ENCODE data around the gene RASA2.
"Not testable (repeated sequence)": the region's sequence is repeated elsewhere in the genome, so short reads cannot be mapped to it uniquely, and the experiment has no call there.

The RASA2 gene

GRCh38 chr3:141459008-141459407 is 27.8 kb upstream of the RASA2 start:
- no peak for FAIRE-seq

DNA sequence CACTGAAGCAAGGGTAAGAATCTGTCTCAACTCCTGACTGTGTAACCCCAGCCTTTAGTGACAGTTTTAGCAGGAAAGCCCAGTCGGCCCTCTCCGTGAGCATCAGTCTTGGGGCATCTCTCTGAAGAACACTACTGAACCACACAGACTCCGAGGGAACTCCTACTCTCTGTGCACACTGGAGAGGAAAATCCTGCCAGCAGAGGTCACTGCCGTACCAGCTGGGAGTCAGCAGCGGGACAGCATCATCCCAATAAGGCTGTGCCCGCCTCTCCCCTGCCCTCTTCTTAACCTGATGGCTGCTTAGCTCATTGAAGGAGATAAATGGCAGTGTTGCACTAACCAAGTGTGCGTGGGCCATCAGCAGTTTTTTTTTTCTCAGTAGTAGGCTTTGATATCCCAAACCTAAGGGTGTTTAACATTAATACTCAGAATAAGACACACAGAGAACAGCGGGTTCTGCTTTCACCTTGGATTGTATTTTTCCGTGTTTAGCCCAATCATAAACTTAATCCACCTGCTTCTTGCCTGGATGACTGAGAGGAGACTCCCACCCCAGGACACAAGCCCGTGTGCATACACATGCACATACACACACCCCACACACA is 26.6 kb upstream of the RASA2 start:
- FAIRE-seq, result no peak

DNA sequence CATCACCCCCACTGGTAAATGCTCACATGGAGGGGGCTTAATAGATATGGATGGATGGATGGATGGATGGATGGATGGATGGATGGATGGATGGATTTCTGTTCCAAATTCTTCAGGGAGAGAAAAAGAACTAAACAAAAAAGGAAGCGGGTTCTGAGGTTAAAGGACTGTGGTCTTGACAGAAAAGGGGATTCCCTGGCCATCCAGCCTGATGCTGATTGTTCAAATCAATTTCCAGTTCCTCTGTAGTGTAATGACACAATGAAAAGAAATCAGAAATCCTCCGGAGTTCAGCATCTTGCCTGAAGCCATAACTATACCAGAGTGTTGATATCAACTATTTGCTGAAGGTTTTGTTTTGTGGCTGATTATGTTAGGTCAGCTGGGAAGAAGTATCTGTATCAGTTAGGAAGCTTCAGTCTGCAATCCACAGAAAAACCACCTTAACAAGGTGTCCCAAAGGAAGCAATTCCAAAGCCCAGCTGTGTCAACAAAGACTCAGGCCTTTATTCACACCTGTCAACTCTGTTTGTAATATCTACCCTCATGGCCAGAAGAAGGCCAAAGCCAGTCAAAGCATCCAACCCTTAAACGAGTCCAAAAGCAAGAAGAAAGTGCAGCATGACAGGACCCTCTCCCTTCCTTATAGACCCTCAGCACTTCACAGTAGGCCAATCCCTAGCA is 24.5 kb upstream of the RASA2 start:
- FAIRE-seq, result no peak

- FAIRE-seq, result no peak
Observed at GRCh38 chr3:141465221-141465620, 21.6 kb upstream of the RASA2 start.

GRCh38 chr3:141466633-141467169 is 20.1 kb upstream of the RASA2 start:
- FAIRE-seq, result no peak

- FAIRE-seq, result no peak
Observed at GRCh38 chr3:141469720-141470119, 17.1 kb upstream of the RASA2 start.

DNA sequence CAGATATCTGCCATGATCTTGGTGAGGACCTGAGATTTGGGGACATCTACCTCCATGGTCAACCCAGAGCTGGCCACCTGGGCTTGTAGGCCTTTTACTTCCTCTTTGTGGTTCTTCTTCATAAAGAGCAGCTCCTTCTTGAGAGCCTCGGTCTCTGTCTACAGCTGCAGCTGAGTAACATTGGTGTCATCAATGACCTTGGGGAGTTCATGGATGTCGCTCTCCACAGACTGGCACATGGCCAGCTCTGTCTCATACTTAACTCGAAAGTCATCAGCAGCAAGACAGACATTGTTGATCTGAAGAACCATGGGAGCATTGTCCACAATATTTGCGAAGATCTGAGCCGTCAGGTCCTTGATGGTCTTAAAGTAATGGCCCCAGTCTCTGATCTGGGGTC is 15.7 kb upstream of the RASA2 start:
- FAIRE-seq, result no peak

DNA sequence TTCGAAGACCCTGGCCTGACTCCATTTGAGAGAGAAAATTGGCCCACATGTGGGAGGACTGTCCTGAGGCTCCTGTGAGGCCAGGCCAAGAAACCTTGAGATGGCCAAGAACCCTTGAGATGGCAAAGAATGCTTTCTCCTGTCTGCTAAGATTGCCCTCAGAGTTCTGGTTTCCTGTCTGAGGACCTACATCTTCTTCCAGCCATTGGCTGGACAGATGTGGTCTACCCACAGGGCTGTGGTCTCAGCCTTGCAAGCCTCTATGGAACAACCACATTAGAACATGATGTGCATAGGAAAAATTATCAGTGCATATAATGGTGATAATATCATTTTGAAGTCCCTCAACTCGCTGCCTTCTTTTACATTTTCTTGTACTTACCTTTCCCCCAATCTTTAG is 10.8 kb upstream of the RASA2 start:
- no peak for FAIRE-seq

- no peak for FAIRE-seq
Observed at GRCh38 chr3:141477224-141477623, 9.6 kb upstream of the RASA2 start.

GRCh38 chr3:141478139-141478538 is 8.7 kb upstream of the RASA2 start:
- no peak for FAIRE-seq

DNA sequence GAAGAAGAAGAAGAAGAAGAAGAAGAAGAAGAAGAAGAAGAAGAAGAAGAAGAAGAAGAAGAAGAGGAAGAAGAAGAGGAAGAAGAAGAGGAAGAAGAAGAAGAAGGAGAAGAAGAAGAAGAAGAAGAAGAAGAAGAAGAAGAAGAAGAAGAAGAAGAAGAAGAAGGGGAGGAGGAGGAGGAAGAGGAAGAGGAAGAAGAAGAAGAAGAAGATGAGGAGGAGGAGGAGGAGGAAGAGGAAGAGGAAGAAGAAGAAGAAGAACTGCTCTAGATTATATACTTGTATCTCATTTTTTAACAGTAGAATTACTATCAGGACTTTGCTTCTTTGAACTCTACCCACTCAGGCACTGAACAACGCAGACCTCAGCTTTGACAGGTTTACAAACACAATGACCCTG is 8.0 kb upstream of the RASA2 start:
- FAIRE-seq, result not testable (repeated sequence)

DNA sequence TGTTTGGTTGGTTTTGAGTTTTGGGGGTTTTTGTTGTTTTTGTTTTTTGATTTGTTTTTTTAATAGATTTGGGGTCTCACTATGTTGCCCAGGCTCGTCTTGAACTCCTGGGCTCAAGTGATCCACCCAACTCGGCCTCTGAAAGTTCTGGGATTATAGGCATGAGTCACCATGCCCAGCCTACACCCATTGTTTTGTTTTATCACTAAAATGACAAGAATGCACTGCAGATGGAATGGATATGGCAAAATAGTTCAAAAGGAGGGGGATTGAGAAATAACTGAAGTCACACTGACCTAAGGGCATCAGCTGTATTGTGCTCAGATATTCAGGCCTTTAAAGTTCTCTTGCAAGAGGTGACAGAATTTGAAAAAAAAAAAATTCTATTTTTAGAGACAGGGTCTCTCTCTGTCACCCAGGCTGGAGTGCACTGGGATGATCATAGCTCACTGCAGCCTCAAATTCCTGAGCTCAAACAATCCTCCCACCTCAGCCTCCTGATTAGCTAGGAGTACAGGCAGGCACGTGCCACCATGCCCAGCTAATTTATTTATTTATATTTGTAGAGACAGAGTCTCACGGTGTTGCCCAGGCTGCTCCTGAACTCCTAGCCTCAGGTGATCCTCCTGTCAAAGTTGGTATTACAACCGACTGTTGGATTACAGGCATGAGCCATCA is 4.4 kb upstream of the RASA2 start:
- no peak for FAIRE-seq

GRCh38 chr3:141484701-141485287 is 2.0 kb upstream of the RASA2 start:
- FAIRE-seq, result no peak

GRCh38 chr3:141485641-141486495 is 959 bp upstream of the RASA2 start:
- no peak for FAIRE-seq

DNA sequence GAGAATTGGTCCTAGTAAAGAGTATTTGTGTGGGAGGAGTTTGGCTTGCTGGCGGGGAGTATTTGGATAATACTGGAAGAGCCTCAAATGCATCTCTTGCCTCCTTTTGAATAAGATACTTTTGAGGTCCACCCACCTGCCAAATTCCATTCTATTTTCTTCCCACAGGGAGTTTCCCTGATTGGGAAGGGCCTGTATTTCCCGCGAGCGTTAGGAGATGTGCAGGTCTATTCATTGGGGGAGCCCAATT is 406 bp upstream of the RASA2 start:
- FAIRE-seq, result no peak

DNA sequence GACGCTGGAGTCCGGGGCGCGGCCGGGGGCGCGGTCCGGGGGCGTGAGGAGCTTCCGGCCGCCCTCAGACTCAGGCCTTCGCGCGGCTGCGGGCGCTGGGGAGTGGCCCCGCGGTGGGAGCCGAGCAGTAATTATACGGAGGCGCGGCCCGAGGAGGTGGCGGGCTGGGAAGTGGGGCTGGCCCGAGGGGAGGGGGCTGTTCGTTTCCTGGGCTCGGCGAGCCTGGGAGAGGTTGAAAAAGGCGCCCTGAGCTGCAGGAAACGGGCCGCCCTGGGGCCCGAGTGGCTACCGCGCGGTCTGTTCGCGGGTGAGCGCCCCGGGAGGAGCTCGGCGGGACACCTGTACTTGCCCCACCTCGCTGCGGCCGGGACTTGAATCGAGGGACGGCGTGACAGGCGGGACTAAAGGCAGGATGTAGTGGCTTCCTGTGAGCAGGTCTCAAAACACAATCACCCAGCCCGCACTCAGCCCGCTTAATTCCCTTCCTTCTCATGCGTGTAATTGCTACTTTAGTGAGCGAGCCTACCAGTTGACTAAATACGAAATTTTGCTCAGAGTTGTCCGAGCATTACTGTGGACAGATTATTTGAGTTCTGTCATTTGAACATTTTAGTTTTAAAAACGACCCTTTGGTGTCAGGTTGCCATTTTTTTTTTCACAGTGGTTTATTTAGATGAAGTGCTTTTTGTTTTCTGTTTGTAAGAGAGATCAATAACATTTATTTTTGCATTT is 860 bp downstream of the RASA2 start:
- FAIRE-seq, result no peak

DNA sequence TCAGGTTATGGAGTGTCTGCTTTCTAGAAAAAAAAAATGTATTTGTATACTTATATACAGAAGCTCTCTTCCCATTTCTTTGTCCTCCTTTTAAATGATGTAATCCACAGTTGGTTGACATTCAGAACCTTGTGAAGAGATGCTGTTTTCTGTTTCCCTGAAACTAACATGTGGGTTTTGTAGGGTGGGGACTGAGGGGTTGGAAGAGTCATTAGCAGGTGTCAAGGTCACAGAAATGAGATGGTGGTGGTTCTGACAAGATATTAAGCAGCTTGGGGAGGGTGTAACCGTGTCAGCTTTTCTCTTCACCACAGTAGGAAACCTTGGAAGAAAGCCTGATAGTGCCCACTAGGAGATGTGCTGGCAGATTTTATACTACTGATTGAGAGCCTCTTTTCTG is 2.4 kb downstream of the RASA2 start:
- FAIRE-seq, result no peak

DNA sequence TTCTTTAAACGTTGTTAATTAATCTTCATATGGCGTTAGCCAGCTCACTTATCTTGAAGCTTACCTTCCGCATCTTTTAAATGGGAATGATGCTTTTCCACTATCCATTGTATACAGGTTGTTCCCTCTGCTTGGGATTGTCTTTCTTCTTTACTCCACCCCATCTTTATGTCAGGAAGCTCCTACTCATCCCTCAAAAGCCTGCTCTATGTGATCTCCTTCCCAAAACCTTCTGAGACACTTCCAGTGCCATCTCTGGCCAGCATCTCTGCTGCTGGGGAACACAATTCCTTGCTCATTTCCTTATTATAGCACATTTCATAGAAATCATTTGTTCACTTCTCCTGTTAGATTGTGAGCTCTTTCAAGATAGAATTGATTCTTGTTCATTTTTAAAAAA is 4.3 kb downstream of the RASA2 start:
- no peak for FAIRE-seq

GRCh38 chr3:141491929-141492328 is 5.1 kb downstream of the RASA2 start:
- FAIRE-seq, result no peak

DNA sequence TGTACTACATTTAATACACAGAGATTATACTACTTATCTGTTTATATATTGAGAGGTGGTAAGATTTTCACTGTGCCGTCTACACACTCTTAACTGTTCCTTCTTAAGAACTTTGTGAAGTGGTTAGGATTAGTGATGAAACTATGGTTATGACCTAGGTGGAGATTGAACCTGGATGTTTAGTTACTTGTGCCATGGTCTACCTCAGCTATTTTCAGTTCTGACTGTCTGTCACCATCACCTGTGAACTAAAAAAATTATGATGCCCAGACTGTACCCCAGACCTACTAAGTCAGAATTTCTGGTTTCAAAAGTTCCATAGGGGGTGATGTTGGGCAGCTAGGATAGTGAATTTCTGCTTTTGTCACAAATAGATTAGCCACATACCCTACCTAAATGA is 6.4 kb downstream of the RASA2 start:
- no peak for FAIRE-seq

DNA sequence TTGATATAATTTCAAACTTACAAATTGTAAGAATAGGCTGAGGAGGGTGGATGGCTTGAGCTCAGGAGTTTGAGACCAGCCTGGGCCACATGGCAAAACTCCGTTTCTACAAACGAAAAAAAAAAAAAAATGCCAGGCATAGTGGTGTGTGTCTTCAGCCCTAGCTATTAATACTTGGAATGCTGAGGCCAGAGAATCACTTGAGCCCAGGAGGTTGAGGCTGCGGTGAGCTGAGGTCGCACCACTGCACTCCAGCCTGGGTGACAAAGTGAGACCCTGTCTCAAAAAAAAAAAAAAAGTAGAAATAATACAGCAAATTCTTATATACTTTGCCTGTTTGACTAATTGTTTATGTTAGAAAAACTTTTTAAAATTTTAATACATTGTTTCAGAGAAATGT is 10.8 kb downstream of the RASA2 start:
- FAIRE-seq, result not testable (repeated sequence)

DNA sequence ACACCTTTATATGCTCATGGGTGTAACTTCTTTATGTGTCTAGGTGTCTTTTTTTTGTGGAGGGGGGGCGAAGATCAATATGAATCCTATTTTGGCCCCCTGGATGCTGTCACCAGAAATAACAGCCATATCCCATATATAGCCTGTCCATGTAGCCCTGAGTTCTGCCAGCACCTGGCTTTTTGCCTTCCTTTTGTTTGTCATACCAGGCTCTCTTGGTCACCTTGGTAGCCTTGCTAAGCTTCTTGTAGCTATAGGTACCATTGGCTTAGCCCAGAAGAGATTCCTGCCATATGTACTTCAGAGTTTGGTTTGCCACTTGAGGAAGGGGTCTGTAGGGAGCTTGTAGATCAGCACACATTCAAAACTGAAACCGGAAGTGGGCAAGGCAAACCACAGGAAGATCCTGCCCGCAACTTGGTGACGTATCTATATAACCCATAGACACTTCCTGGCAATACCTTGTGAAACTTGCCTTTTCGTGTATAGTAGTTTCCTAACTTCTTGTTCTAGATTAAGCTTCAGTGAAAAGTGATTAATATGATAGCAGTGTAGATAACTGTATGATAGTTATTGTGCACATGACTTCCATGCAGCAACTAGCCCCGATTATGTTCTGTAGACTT is 11.9 kb downstream of the RASA2 start:
- no peak for FAIRE-seq
